ENCODE data around the gene IFIH1.
A peak's percentile ranks its signal among the peaks of the same experiment; 100 is the strongest.

IFIH1 gene

DNA sequence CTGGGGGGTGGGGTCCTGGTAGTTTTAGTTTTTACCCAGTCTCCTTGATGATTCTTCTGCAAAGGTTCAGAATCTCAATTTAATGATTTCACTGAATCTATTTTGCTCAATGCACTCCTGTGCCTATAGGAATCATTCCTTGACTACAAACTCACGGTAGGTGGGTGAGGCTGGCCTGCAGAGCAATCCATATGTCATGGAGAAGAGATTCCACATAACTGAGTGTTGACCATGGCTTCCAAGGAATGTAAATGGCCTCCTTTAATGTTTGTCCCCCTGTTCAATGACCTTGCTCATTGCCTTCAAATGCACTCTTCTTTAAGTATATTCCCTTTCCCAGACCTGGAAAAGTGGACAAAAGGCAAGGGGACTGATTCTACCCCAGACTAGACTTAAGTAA, 87.7 kb downstream of the IFIH1 start:
- H3K4me3 ChIP-seq (replicated peaks; ENCODE audit: insufficient read depth, low read length): no peak overlapping the region
- TF ChIP-seq, protein P1, sequence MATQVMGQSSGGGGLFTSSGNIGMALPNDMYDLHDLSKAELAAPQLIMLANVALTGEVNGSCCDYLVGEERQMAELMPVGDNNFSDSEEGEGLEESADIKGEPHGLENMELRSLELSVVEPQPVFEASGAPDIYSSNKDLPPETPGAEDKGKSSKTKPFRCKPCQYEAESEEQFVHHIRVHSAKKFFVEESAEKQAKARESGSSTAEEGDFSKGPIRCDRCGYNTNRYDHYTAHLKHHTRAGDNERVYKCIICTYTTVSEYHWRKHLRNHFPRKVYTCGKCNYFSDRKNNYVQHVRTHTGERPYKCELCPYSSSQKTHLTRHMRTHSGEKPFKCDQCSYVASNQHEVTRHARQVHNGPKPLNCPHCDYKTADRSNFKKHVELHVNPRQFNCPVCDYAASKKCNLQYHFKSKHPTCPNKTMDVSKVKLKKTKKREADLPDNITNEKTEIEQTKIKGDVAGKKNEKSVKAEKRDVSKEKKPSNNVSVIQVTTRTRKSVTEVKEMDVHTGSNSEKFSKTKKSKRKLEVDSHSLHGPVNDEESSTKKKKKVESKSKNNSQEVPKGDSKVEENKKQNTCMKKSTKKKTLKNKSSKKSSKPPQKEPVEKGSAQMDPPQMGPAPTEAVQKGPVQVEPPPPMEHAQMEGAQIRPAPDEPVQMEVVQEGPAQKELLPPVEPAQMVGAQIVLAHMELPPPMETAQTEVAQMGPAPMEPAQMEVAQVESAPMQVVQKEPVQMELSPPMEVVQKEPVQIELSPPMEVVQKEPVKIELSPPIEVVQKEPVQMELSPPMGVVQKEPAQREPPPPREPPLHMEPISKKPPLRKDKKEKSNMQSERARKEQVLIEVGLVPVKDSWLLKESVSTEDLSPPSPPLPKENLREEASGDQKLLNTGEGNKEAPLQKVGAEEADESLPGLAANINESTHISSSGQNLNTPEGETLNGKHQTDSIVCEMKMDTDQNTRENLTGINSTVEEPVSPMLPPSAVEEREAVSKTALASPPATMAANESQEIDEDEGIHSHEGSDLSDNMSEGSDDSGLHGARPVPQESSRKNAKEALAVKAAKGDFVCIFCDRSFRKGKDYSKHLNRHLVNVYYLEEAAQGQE (IDR thresholded peaks at IDR 0.05; ENCODE audit: insufficient replicate concordance, low read depth): no peak
- TF ChIP-seq GABPA (IDR thresholded peaks at IDR 0.05; ENCODE audit: low read depth) (no peak), POLR2AphosphoS5 (IDR thresholded peaks at IDR 0.05; ENCODE audit: low read depth) (no peak), SPI1 (IDR thresholded peaks at IDR 0.05; ENCODE audit: borderline replicate concordance, low read depth) (no peak)
- TF ChIP-seq, protein P2, sequence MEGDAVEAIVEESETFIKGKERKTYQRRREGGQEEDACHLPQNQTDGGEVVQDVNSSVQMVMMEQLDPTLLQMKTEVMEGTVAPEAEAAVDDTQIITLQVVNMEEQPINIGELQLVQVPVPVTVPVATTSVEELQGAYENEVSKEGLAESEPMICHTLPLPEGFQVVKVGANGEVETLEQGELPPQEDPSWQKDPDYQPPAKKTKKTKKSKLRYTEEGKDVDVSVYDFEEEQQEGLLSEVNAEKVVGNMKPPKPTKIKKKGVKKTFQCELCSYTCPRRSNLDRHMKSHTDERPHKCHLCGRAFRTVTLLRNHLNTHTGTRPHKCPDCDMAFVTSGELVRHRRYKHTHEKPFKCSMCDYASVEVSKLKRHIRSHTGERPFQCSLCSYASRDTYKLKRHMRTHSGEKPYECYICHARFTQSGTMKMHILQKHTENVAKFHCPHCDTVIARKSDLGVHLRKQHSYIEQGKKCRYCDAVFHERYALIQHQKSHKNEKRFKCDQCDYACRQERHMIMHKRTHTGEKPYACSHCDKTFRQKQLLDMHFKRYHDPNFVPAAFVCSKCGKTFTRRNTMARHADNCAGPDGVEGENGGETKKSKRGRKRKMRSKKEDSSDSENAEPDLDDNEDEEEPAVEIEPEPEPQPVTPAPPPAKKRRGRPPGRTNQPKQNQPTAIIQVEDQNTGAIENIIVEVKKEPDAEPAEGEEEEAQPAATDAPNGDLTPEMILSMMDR (IDR thresholded peaks at IDR 0.05; ENCODE audit: insufficient read depth, low read length): no peak
- DNase-seq (ENCODE audit: low read depth in 1 of 2, low spot score in 1 of 2): no peak
- H3K27ac ChIP-seq (replicated peaks): no peak overlapping the region
- H3K27me3 ChIP-seq (ENCODE audit: insufficient read depth, poor library complexity, severe bottlenecking): no peaks in the 10 kb centered on the region

DNA sequence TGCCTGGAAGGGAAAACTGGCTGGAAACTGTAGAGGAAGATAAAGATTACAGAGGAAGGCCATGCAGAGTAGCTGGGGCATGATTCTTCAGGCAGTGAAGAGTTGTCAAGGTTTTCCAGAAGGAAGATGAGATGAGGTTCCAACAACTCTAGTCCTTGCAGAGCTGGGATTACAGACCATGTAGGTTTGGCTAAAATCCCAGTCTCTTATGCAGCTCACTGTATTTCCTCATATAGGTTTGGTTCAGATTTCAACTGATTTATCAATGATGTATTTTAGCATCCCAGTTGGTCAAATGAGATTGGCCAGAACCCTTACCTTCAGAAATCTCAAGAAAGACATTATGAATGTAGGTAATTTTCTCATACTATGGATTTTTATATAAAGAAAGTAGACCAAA, 91.6 kb downstream of the IFIH1 start:
- no peak for DNase-seq (ENCODE audit: low read depth in 1 of 2, low spot score in 1 of 2)
- TF ChIP-seq, protein P2 (IDR thresholded peaks at IDR 0.05; ENCODE audit: insufficient read depth, low read length): no peak
- no peak for TF ChIP-seq POLR2AphosphoS5 (IDR thresholded peaks at IDR 0.05; ENCODE audit: low read depth)
- no peak for TF ChIP-seq GABPA (IDR thresholded peaks at IDR 0.05; ENCODE audit: low read depth)
- TF ChIP-seq SPI1 (IDR thresholded peaks at IDR 0.05; ENCODE audit: borderline replicate concordance, low read depth): no peak
- TF ChIP-seq, protein P1 (IDR thresholded peaks at IDR 0.05; ENCODE audit: insufficient replicate concordance, low read depth): no peak
- Histone ChIP-seq H3K27ac (replicated peaks) (no peak overlapping the region), H3K4me3 (replicated peaks; ENCODE audit: insufficient read depth, low read length) (no peak overlapping the region), H3K27me3 (ENCODE audit: insufficient read depth, poor library complexity, severe bottlenecking) (no peaks in the 10 kb centered on the region)

DNA sequence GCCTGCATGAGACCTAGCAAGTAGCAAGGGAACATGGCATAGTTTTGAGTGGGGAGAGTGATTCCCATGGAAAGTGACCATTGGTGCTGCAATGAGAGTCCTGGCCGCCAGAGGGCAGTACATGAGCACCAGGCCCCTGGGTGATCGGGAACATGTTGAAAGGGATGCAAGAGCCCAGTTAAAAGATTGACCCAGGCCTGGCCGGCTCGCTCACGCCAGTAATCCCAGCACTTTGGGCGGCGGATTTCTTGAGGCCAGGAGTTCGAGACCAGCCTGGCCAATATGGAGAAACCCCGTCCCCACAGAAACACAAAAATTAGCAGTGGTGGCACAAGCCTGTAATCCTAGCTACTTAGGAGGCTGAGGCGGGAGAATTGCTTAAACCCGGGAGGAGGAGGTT, 97.4 kb downstream of the IFIH1 start:
- peak; percentile 35 to 72 for DNase-seq (ENCODE audit: low read depth in 1 of 2, low spot score in 1 of 2)
- no peak overlapping the region for H3K4me3 ChIP-seq (replicated peaks; ENCODE audit: insufficient read depth, low read length)
- TF ChIP-seq SPI1 (IDR thresholded peaks at IDR 0.05; ENCODE audit: borderline replicate concordance, low read depth): no peak
- TF ChIP-seq, protein P2 (IDR thresholded peaks at IDR 0.05; ENCODE audit: insufficient read depth, low read length): peak; percentile 91
- H3K27me3 ChIP-seq (ENCODE audit: insufficient read depth, poor library complexity, severe bottlenecking): no peaks in the 10 kb centered on the region
- H3K27ac ChIP-seq (replicated peaks): no peak overlapping the region

DNA sequence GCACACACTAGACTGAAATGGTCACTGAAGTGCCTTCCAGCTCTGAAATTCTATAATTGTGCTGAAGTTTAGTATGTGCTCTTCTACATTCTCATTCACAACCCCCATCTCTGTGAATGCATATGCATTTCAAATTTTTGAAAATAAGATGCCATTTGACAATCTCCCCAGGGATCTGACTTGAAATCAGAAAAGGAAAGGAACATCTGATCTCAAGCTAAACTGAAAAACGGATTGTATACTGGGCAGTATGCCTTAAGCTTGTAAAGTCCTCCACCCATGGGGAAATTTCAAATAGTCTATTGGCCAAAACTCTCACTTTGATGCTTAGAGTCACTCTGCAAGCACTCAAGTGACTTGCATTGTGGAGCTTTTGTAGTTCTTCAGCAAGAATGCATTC, 98.1 kb downstream of the IFIH1 start:
- H3K27ac ChIP-seq (replicated peaks): no peak overlapping the region
- no peak overlapping the region for H3K4me3 ChIP-seq (replicated peaks; ENCODE audit: insufficient read depth, low read length)
- DNase-seq (ENCODE audit: low read depth in 1 of 2, low spot score in 1 of 2): no peak
- no peaks in the 10 kb centered on the region for H3K27me3 ChIP-seq (ENCODE audit: insufficient read depth, poor library complexity, severe bottlenecking)
- TF ChIP-seq POLR2AphosphoS5 (IDR thresholded peaks at IDR 0.05; ENCODE audit: low read depth) (no peak), SPI1 (IDR thresholded peaks at IDR 0.05; ENCODE audit: borderline replicate concordance, low read depth) (no peak), GABPA (IDR thresholded peaks at IDR 0.05; ENCODE audit: low read depth) (no peak)
- TF ChIP-seq, protein P2 (IDR thresholded peaks at IDR 0.05; ENCODE audit: insufficient read depth, low read length): no peak
- TF ChIP-seq, protein P1 (IDR thresholded peaks at IDR 0.05; ENCODE audit: insufficient replicate concordance, low read depth): no peak

Measured in HL-60 (cell line).